Chondrocyte (in vitro differentiated cells): ENCODE data around the gene KLF7. TPM values are rescaled to one million over a fixed set of nuclear protein-coding genes. Genes with fewer than 3 reads are reported as not detected.
A peak's percentile ranks its signal among the peaks of the same experiment; 100 is the strongest.

ENCODE experiments used
- DNase-seq: peaks from one replicate; pipeline ENCODE4 v3.0.0; 2021; ENCODE audit warnings: mixed read lengths, low spot score
- H3K27ac Mint-ChIP-seq: one replicate; pipeline ENCODE4 v1.8.0; 2021; ENCODE audit warnings: mild to moderate bottlenecking, moderate library complexity, mixed read lengths; ENCODE audit not compliant: unreplicated experiment
- H3K27me3 Mint-ChIP-seq: 2 replicates; pipeline ENCODE4 v1.8.0; 2021; ENCODE audit warnings: low read depth, mixed read lengths
- H3K36me3 Mint-ChIP-seq: 2 replicates; pipeline ENCODE4 v1.8.0; 2021; ENCODE audit warnings: low read depth, mixed read lengths
- H3K4me1 Mint-ChIP-seq: 2 replicates; pipeline ENCODE4 v1.8.0; 2021; ENCODE audit warnings: low read depth, mild to moderate bottlenecking, mixed read lengths
- H3K4me3 Mint-ChIP-seq: one replicate; pipeline ENCODE4 v1.8.0; 2021; ENCODE audit warnings: mild to moderate bottlenecking, moderate library complexity, mixed read lengths; ENCODE audit not compliant: unreplicated experiment
- H3K9me3 Mint-ChIP-seq: 2 replicates; pipeline ENCODE4 v1.8.0; 2021; ENCODE audit warnings: low read depth, mixed read lengths
- CTCF ChIP-seq: fragments of 200-600 bp; sonication (generic); IDR thresholded peaks from 2 replicates; pipeline ENCODE4 v1.5.0; 2021; ENCODE audit warnings: antibody characterized with exemption, mild to moderate bottlenecking, moderate library complexity
- long read RNA-seq: library from polyadenylated mRNA; stranded (forward); transcript quantifications from one replicate; pipeline ENCODE4 v2.0.0, GENCODE V29; 2021
- total RNA-seq: library from RNA; stranded (reverse); gene quantifications from 3 replicates; pipeline ENCODE4 v1.2.1, GENCODE V29; 2021

Gene KLF7
- 37.5 to 46.2 TPM (median 38.5 TPM) in 3 replicates for total RNA-seq
- long read RNA-seq, full-length matches to known transcripts: 3 of 9 reads
- long read RNA-seq, partial matches to known transcripts: 1 of 9 reads
- long read RNA-seq, other reads (novel, unspliced or antisense): 5 of 9 reads

DNA sequence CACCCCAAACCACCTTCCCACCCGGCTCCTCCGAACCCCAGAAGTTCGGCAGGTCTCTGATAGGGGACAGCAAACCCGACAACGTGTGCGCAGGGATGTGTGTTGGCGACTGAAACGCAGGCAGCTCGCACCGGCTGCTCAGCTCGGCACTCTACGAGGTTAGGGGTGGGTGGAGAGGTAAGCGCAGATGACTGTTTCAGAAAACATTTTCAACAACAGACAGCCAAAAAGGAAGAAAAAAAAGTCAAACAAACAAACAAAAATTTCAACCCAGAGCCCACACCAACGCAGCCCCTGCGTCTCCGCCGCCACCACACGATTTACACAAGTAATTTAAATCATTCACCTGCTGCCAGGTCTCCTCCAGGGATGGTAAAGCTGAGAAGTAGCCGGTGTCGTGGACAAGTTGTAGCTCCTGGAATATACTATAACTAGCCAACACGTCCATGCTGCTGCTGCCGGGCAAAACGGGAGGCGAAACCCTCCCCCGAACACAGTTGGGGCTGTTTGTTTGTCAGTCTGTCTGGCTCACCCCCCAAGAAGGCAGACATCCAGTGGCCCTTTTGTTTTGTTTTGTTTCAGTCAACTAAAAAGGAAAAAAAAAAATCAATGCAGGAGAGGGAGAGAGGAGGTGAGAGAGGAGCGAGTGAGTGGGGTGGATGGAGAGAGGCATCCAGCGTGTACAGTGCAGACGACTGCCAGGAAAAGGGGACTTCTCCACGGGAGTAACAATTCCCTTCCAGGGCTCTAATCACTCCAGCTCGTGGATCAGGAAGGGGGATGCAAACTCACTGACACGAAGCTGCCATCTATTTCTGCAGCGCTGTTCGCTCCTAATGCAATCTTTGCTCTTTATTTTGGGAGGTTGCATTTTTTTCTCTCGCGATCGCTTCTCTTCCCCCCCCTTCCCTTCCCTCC lies at the start of gene KLF7:
KLF7 (minus strand) TSS at position 828 of the 918 bp plus-strand sequence; CDS start at position 448, 380 bp downstream.
- no peak for TF ChIP-seq CTCF
- Mint-ChIP-seq H3K4me3 (peak within 1 kb of the TSS; percentile 92), H3K36me3 (peaks cover 3% of the 10 kb centered on the region), H3K9me3 (peaks cover 7% of the 10 kb centered on the region), H3K27me3 (no peaks in the 10 kb centered on the region), H3K27ac (peak within 1 kb of the TSS; percentile 97), H3K4me1 (peaks cover 43% of the 10 kb centered on the region)
- peak; percentile 77 for DNase-seq

DNA sequence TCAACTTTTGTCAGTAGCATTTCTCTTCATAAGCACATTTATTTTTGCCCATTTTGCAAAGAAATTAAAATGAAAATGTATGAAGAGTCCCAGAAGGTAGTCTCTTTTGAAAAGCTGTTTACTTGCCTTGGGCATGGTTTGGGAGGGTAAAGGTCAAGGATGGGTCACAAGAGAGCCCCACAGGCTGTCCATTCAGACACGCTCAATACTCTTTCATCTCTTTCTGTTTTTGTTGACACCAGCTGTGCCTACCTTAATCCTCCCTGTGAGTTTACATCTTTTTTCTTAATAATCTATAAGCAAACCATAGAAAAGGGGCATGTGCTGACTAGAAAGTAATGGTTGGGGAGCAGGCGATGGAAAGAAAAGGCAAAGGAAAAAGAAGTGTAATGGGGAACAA lies 49.6 kb upstream of the KLF7 start:
- Mint-ChIP-seq H3K27ac (no peak overlapping the region), H3K4me3 (no peak overlapping the region), H3K9me3 (peaks cover 5% of the 10 kb centered on the region)

GRCh38 chr2:207214446-207214845 lies 48.7 kb upstream of the KLF7 start:
- peaks cover 11% of the 10 kb centered on the region for H3K9me3 Mint-ChIP-seq
- no peak for TF ChIP-seq CTCF
- peaks cover 6% of the 10 kb centered on the region for H3K4me1 Mint-ChIP-seq
- DNase-seq: no peak
- no peak overlapping the region for H3K4me3 Mint-ChIP-seq
- H3K36me3 Mint-ChIP-seq: peaks cover 4% of the 10 kb centered on the region
- H3K27me3 Mint-ChIP-seq: no peaks in the 10 kb centered on the region
- no peak overlapping the region for H3K27ac Mint-ChIP-seq

More for the DNA sequence above, 49.6 kb upstream of the KLF7 start:
- no peaks in the 10 kb centered on the region for H3K27me3 Mint-ChIP-seq
- TF ChIP-seq CTCF: no peak
- no peak for DNase-seq
- H3K4me1 Mint-ChIP-seq: peaks cover 14% of the 10 kb centered on the region
- no peaks in the 10 kb centered on the region for H3K36me3 Mint-ChIP-seq

GRCh38 chr2:207206011-207206410 lies 40.3 kb upstream of the KLF7 start:
- no peak overlapping the region for H3K4me3 Mint-ChIP-seq
- DNase-seq: no peak
- H3K27me3 Mint-ChIP-seq: no peaks in the 10 kb centered on the region
- H3K27ac Mint-ChIP-seq: no peak overlapping the region
- no peaks in the 10 kb centered on the region for H3K4me1 Mint-ChIP-seq
- H3K9me3 Mint-ChIP-seq: peaks cover 13% of the 10 kb centered on the region
- peaks cover 5% of the 10 kb centered on the region for H3K36me3 Mint-ChIP-seq
- no peak for TF ChIP-seq CTCF

DNA sequence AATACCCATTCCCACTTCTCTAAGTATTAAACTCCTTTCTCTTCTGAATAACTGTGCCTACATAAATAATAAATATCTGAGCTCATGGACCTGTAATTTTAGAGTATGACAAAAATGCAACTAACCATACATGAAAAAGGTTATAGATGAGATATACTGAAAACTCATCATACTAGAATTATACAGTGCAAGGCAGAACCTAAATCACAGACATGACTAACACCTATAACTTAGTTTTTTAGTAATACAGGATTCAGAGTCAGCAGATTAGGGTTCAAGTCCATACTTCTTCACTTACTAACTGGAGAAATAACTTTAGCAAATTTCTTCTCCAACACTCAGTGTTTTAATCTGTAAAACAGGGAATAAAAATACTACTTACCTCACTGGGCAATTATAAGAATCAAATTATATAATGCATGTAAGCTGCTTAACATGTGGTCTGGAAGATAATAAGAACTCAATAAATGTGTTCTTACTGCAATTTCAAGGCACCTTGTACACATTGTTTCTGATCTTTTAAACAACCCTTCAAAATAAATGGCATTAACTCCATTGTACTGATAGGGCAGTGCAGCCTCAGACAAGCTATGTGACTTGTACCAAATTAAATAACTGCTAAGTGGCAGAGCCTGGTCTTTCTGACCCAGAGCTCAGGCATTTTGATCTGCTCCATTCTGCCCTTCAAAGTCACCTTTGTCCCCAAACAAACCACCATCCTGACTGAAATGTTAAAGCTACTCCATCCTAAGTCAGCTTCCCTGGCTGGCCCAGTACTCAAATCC lies 39.6 kb upstream of the KLF7 start:
- Mint-ChIP-seq H3K27me3 (no peaks in the 10 kb centered on the region), H3K36me3 (peaks cover 5% of the 10 kb centered on the region), H3K4me3 (no peak overlapping the region), H3K27ac (no peak overlapping the region), H3K9me3 (peaks cover 12% of the 10 kb centered on the region), H3K4me1 (no peaks in the 10 kb centered on the region)
- no peak for TF ChIP-seq CTCF
- DNase-seq: no peak
